Measurements from ENCODE around the gene RSL24D1. TPM values are rescaled to one million over a fixed set of nuclear protein-coding genes. Genes with fewer than 3 reads are reported as not detected.

Gene RSL24D1
- total RNA-seq, 1 experiment from 2014 or later, result 115 TPM

GRCh38 chr15:55133972-55134371, 62.8 kb downstream of the RSL24D1 start (continued):
- TF ChIP-seq, protein P1, sequence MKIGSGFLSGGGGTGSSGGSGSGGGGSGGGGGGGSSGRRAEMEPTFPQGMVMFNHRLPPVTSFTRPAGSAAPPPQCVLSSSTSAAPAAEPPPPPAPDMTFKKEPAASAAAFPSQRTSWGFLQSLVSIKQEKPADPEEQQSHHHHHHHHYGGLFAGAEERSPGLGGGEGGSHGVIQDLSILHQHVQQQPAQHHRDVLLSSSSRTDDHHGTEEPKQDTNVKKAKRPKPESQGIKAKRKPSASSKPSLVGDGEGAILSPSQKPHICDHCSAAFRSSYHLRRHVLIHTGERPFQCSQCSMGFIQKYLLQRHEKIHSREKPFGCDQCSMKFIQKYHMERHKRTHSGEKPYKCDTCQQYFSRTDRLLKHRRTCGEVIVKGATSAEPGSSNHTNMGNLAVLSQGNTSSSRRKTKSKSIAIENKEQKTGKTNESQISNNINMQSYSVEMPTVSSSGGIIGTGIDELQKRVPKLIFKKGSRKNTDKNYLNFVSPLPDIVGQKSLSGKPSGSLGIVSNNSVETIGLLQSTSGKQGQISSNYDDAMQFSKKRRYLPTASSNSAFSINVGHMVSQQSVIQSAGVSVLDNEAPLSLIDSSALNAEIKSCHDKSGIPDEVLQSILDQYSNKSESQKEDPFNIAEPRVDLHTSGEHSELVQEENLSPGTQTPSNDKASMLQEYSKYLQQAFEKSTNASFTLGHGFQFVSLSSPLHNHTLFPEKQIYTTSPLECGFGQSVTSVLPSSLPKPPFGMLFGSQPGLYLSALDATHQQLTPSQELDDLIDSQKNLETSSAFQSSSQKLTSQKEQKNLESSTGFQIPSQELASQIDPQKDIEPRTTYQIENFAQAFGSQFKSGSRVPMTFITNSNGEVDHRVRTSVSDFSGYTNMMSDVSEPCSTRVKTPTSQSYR (CRISPR knock-in tag; IDR thresholded peaks at IDR 0.05), result no peak
- TF ChIP-seq IRF2 (CRISPR knock-in tag; IDR thresholded peaks at IDR 0.05; ENCODE audit: borderline replicate concordance, low read depth) (no peak), PRRX2 (CRISPR knock-in tag; IDR thresholded peaks at IDR 0.05) (no peak), CREB1 (CRISPR knock-in tag; IDR thresholded peaks at IDR 0.05) (no peak)
- TF ChIP-seq, protein P2, sequence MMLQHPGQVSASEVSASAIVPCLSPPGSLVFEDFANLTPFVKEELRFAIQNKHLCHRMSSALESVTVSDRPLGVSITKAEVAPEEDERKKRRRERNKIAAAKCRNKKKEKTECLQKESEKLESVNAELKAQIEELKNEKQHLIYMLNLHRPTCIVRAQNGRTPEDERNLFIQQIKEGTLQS (CRISPR knock-in tag; conservative IDR thresholded peaks at IDR 0.05), result no peak
- TF ChIP-seq, protein P3, sequence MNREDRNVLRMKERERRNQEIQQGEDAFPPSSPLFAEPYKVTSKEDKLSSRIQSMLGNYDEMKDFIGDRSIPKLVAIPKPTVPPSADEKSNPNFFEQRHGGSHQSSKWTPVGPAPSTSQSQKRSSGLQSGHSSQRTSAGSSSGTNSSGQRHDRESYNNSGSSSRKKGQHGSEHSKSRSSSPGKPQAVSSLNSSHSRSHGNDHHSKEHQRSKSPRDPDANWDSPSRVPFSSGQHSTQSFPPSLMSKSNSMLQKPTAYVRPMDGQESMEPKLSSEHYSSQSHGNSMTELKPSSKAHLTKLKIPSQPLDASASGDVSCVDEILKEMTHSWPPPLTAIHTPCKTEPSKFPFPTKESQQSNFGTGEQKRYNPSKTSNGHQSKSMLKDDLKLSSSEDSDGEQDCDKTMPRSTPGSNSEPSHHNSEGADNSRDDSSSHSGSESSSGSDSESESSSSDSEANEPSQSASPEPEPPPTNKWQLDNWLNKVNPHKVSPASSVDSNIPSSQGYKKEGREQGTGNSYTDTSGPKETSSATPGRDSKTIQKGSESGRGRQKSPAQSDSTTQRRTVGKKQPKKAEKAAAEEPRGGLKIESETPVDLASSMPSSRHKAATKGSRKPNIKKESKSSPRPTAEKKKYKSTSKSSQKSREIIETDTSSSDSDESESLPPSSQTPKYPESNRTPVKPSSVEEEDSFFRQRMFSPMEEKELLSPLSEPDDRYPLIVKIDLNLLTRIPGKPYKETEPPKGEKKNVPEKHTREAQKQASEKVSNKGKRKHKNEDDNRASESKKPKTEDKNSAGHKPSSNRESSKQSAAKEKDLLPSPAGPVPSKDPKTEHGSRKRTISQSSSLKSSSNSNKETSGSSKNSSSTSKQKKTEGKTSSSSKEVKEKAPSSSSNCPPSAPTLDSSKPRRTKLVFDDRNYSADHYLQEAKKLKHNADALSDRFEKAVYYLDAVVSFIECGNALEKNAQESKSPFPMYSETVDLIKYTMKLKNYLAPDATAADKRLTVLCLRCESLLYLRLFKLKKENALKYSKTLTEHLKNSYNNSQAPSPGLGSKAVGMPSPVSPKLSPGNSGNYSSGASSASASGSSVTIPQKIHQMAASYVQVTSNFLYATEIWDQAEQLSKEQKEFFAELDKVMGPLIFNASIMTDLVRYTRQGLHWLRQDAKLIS (CRISPR knock-in tag; IDR thresholded peaks at IDR 0.05; ENCODE audit: borderline replicate concordance), result no peak

DNA sequence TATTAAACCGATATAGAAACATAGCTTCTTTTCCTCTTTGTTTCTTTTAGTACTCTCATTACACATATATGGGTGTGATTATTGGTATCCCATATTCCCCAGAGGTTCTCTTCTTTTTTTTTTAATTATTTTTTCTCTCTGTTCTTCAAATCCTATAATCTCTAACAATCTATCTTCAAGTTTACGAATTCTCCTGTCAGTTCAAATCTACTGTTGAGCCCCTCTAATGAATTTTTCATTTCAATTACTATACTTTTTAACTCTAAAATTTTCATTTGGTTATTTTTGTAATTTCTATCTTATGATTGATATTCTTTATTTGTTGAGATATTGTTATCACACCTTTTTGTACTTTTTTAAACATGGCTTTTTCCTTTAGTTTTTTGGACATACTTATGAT, 64.1 kb downstream of the RSL24D1 start:
- no peak overlapping the region for H3K27ac Mint-ChIP-seq
- H3K9me3 Mint-ChIP-seq, result peaks cover 28% of the 10 kb centered on the region
- POLR2A ChIA-PET, result no interaction called here
- ATAC-seq (no peak), DNase-seq (ENCODE audit: low spot score) (no peak)
- no peaks in the 10 kb centered on the region; the same call in 1 of the 2 replicates for H3K27me3 Mint-ChIP-seq (ENCODE audit: low read depth)
- CTCF ChIA-PET, result interaction anchor here (2.1 kb wide), 1 partner anchor 36 kb away, joined by 6 read pairs; no protein-coding TSS in a partner anchor
- TF ChIP-seq NFATC4 (CRISPR knock-in tag; IDR thresholded peaks at IDR 0.05) (no peak), FOXJ3 (CRISPR knock-in tag; IDR thresholded peaks at IDR 0.05; ENCODE audit: borderline replicate concordance) (no peak), USF1 (CRISPR knock-in tag; IDR thresholded peaks at IDR 0.05) (no peak)
- H3K36me3 Mint-ChIP-seq, result no peaks in the 10 kb centered on the region
- no peak overlapping the region for H3K4me3 Mint-ChIP-seq
- H3K4me1 Mint-ChIP-seq, result peaks cover 7% of the 10 kb centered on the region; the same call in 1 of the 2 replicates

Other genes starting within 250 kb of the RSL24D1 start
- gene RAB27A, start 92.9 kb upstream of the RSL24D1 start, total RNA-seq (2021), result 4.7 to 8.0 TPM (median 7.3 TPM) in 3 replicates
- gene PIGBOS1, start 122.2 kb upstream of the RSL24D1 start, total RNA-seq (2021), result 11.2 to 13.0 TPM (median 11.9 TPM) in 3 replicates
- 5.2 to 8.7 TPM (median 6.9 TPM) in 3 replicates for gene PIGB, start 122.3 kb upstream of the RSL24D1 start, total RNA-seq (2021)
- gene CCPG1, start 211.4 kb upstream of the RSL24D1 start, total RNA-seq (2021), result 17.1 to 17.8 TPM (median 17.2 TPM) in 3 replicates
- 1.6 to 2.5 TPM (median 1.8 TPM) in 3 replicates for gene PIERCE2, start 211.6 kb upstream of the RSL24D1 start, total RNA-seq (2021)

All from WTC11 (cell line).